Measurements from ENCODE around the gene GJB2. TPM values are rescaled to one million over a fixed set of nuclear protein-coding genes. Genes with fewer than 3 reads are reported as not detected.

The GJB2 gene
- total and polyA plus RNA-seq, 2 experiments from 2014 or later = 10.3 to 11.1 TPM

DNA sequence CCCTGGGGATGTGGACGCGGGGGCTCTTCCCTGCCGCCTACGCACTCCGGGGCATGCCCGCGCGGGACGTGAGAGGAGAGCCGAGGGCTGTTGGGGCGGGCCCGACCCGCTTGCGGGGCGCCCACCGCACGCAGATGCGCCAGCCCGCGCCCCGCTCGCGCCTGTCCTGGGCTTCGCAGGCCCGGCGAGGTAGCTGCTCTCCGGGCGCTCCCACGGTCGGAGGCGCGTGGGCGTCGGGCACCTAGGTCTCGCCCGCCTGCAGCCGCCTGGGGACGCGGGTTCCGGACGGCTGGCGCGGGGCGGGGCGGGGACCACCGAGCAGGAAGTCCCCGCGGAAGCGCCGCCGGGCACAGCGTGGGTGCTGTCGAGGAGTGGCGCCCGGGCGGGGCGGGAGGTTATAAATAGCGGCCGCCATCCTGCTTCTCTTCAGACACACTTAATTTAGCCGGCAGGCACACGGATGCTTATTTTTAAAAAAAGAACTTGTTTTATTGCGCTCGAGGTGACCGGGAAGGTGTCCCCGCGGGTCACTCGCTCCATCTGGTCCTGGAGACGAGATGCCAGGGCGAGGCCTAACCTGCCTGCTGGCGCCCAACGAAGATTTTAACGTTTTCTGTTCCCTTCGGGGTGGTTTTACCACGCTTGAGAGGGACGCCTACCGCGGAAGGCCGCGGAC lies 31.3 kb downstream of the GJB2 start:
- Histone ChIP-seq H3K27me3 (peaks cover 56% of the 10 kb centered on the region), H4K20me1 (ENCODE audit: insufficient read depth, poor library complexity, severe bottlenecking) (no peaks in the 10 kb centered on the region), H2AFZ (peak overlapping the region; percentile 53), H3K27ac (no peak overlapping the region), H3K4me2 (peak overlapping the region; percentile 96), H3K9me2 (replicated peaks; ENCODE audit: insufficient read depth) (no peaks in the 10 kb centered on the region), H3K9me3 (ENCODE audit: low read depth) (no peaks in the 10 kb centered on the region), H3K79me2 (no peaks in the 10 kb centered on the region), H3K4me3 (peak overlapping the region; percentile 44), H3K36me3 (replicated peaks; ENCODE audit: insufficient read depth, low read depth) (no peaks in the 10 kb centered on the region), H3K4me1 (ENCODE audit: insufficient read depth) (peaks cover 10% of the 10 kb centered on the region)
- peak; percentile 32 for DNase-seq (ENCODE audit: low spot score)
- TF ChIP-seq EZH2 (IDR thresholded peaks at IDR 0.05; ENCODE audit: borderline replicate concordance) (peak; percentile 87), EZH2phosphoT487 (IDR thresholded peaks at IDR 0.05; ENCODE audit: low read depth, severe bottlenecking, unreplicated experiment) (no peak)
- 5% methylated on average over 74 of the region's 79 CpGs for WGBS (ENCODE audit: low lambda C conversion rate, missing lambda C conversion rate)

DNA sequence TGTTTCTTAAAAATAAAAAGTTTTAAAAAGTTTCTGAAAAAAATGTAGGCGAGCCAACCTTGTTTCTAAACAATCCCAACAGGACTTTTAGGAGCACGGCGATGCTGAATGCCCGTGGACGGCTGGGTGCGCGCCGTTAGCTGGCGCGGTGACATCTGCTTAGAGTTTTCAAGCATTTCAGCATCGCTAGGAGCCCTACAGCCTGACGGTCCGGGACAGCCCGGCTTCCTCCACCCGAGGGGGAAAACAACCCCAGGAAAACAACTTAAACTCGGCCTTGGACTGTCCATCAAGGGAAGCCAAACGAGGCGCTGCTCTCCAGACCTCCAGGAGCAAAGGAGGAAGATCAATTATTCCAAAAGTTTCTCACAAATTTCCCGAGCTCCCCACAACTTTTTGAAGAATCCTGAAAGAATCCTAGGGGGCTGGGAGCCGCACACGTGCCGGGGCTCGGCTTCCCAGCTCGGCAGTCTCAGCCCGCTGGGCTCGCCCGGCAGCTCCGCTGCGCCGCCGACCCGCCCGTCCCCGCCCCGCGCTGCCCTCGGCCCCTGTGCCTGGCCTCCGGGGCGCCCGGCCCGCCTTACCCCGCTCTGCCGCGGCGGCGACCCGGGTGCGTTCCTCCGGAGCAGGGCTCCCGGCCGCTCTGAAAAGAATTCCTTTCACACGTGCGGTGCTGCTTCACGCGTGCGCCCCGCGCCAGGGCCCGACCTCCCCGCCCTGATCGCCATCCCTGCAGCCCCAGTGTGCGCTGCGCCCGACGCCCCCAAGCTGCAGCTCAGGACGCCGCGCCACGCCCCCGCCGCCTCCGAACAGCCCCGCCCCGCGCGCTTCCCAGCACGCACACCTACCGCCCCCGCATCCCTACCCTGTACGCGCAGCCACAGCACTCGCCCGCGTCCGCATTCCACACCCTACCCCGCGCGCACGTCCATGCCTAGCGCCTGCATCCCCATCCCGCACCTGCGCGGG lies 32.1 kb downstream of the GJB2 start, which contains the start of gene GJA3:
Gene GJA3, minus strand, starts transcription at position 747 of the 969 bp plus-strand sequence. CDS start 17,764 bp downstream, outside the sequence.
- H3K9me2 ChIP-seq (replicated peaks; ENCODE audit: insufficient read depth) = no peaks in the 10 kb centered on the region
- H3K79me2 ChIP-seq = no peaks in the 10 kb centered on the region
- no peaks in the 10 kb centered on the region for H4K20me1 ChIP-seq (ENCODE audit: insufficient read depth, poor library complexity, severe bottlenecking)
- H3K4me3 ChIP-seq = peak within 1 kb of the TSS; percentile 44
- H2AFZ ChIP-seq = peak within 1 kb of the TSS; percentile 53
- no peaks in the 10 kb centered on the region for H3K9me3 ChIP-seq (ENCODE audit: low read depth)
- TF ChIP-seq, protein P1, sequence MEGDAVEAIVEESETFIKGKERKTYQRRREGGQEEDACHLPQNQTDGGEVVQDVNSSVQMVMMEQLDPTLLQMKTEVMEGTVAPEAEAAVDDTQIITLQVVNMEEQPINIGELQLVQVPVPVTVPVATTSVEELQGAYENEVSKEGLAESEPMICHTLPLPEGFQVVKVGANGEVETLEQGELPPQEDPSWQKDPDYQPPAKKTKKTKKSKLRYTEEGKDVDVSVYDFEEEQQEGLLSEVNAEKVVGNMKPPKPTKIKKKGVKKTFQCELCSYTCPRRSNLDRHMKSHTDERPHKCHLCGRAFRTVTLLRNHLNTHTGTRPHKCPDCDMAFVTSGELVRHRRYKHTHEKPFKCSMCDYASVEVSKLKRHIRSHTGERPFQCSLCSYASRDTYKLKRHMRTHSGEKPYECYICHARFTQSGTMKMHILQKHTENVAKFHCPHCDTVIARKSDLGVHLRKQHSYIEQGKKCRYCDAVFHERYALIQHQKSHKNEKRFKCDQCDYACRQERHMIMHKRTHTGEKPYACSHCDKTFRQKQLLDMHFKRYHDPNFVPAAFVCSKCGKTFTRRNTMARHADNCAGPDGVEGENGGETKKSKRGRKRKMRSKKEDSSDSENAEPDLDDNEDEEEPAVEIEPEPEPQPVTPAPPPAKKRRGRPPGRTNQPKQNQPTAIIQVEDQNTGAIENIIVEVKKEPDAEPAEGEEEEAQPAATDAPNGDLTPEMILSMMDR (IDR thresholded peaks at IDR 0.05; ENCODE audit: poor library complexity) = no peak
- peak; percentile 43 for TF ChIP-seq EZH2phosphoT487 (IDR thresholded peaks at IDR 0.05; ENCODE audit: low read depth, severe bottlenecking, unreplicated experiment)
- H3K4me2 ChIP-seq = peak within 1 kb of the TSS; percentile 96
- H3K36me3 ChIP-seq (replicated peaks; ENCODE audit: insufficient read depth, low read depth) = no peaks in the 10 kb centered on the region
- H3K27ac ChIP-seq = no peak within 1 kb of the TSS
- peaks cover 10% of the 10 kb centered on the region for H3K4me1 ChIP-seq (ENCODE audit: insufficient read depth)
- DNase-seq (ENCODE audit: low spot score) = peak; percentile 70
- peaks cover 59% of the 10 kb centered on the region for H3K27me3 ChIP-seq
- 1% methylated on average over 68 of the region's 93 CpGs for WGBS (ENCODE audit: low lambda C conversion rate, missing lambda C conversion rate)

DNA sequence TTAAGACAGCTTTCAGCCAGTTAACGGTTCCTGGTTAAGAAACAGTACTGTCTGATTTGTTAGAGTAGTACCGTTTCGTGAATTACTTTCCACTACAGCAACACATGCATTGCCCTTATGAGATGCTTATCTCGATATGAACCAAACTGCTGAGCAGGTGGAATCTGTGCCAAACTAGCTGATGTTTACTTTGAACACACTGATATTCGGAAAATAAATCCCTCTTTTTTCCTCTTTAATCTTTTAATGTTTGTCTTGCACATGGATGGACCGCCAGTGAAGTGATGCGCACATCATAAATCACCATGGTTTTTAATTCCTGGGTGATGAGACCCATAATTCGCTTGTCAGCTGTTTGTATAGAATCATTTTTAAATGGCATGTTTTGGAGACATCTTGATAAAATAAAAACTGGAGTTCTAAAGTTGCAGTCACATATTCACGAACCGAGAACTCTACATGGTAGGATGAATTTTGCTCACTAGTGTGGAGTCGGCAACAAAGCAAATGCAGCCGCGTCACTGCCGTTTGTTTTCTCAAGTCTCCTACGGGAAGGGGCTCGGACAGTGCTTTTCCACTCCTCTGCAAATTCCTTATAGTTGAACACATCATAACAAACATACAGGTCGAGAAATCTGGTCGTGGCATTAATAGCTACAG lies 33.0 kb downstream of the GJB2 start:
- WGBS (ENCODE audit: low lambda C conversion rate, missing lambda C conversion rate) = 35% methylated on average over 18 of the region's 18 CpGs
- TF ChIP-seq, protein P1 (IDR thresholded peaks at IDR 0.05; ENCODE audit: poor library complexity) = no peak
- no peak for TF ChIP-seq EZH2phosphoT487 (IDR thresholded peaks at IDR 0.05; ENCODE audit: low read depth, severe bottlenecking, unreplicated experiment)
- no peak for TF ChIP-seq EZH2 (IDR thresholded peaks at IDR 0.05; ENCODE audit: borderline replicate concordance)
- Histone ChIP-seq H3K27ac (no peak overlapping the region), H3K4me3 (peak overlapping the region; percentile 44), H3K79me2 (no peaks in the 10 kb centered on the region), H4K20me1 (ENCODE audit: insufficient read depth, poor library complexity, severe bottlenecking) (no peaks in the 10 kb centered on the region), H3K36me3 (replicated peaks; ENCODE audit: insufficient read depth, low read depth) (no peaks in the 10 kb centered on the region), H3K9me2 (replicated peaks; ENCODE audit: insufficient read depth) (no peaks in the 10 kb centered on the region), H3K27me3 (peaks cover 59% of the 10 kb centered on the region), H3K4me2 (peak overlapping the region; percentile 96), H3K9me3 (ENCODE audit: low read depth) (no peaks in the 10 kb centered on the region), H2AFZ (no peak overlapping the region), H3K4me1 (ENCODE audit: insufficient read depth) (peaks cover 10% of the 10 kb centered on the region)
- no peak for DNase-seq (ENCODE audit: low spot score)

All from hepatocyte (in vitro differentiated cells).